ENCODE results near the gene ITGB2. TPM values are rescaled to one million over a fixed set of nuclear protein-coding genes. Genes with fewer than 3 reads are reported as not detected.

Gene ITGB2
- total RNA-seq, 6 donors from 2014 or later: 73.1 to 435 (median 149) TPM

GRCh38 chr21:44842721-44843445 is 77.8 kb downstream of the ITGB2 start:
- H3K27me3 ChIP-seq: no peaks in the 10 kb centered on the region
- no peak for DNase-seq
- H3K4me1 ChIP-seq: peaks cover 18 to 21% (median 20%) of the 10 kb centered on the region in 4 donors
- ATAC-seq (ENCODE audit: low FRiP score in 2 of 2): no peak
- TF ChIP-seq POLR2AphosphoS5 (IDR thresholded peaks at IDR 0.05): no peak
- no peak for TF ChIP-seq POLR2A (IDR thresholded peaks at IDR 0.05)
- TF ChIP-seq CTCF (IDR thresholded peaks at IDR 0.05): no peak
- no peak for TF ChIP-seq EP300 (IDR thresholded peaks at IDR 0.05)
- H3K4me3 ChIP-seq: no peak overlapping the region
- 87 to 89% methylated on average over 17 to 23 of the region's 23 CpGs for WGBS, 2 donors
- no peaks in the 10 kb centered on the region for H3K9me3 ChIP-seq
- no peak overlapping the region for H3K27ac ChIP-seq
- H3K36me3 ChIP-seq: no peaks in the 10 kb centered on the region

DNA sequence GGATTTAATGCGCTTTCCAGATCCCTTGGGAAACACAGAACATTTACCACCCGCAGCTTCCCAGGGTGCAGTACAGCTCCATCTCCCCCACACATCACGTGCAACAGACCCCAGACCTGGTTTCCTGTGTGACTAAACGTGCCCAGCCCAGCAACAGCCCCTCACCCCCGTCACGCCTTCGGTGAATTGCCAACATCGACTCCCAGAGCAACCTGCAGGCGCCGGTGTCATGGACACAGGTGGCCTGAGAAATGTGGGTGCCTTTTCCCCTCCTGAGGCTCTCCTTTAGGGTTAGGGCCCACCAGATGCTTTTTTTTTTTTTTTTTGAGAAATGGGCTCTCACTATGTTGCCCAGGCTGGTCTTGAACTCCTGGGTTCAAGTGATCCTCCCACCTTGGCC is 78.6 kb downstream of the ITGB2 start:
- H3K4me1 ChIP-seq: peaks cover 18 to 20% (median 19%) of the 10 kb centered on the region in 4 donors
- 78 to 81% methylated on average over 10 of the region's 10 CpGs for WGBS, 2 donors
- ATAC-seq (ENCODE audit: low FRiP score in 2 of 2) (no peak), DNase-seq (peak in 1 of 2 donors; percentile 41)
- no peaks in the 10 kb centered on the region for H3K36me3 ChIP-seq
- H3K27me3 ChIP-seq: no peaks in the 10 kb centered on the region
- H3K9me3 ChIP-seq: no peaks in the 10 kb centered on the region
- TF ChIP-seq POLR2AphosphoS5 (IDR thresholded peaks at IDR 0.05) (no peak), POLR2A (IDR thresholded peaks at IDR 0.05) (no peak), CTCF (IDR thresholded peaks at IDR 0.05) (no peak), EP300 (IDR thresholded peaks at IDR 0.05) (no peak)
- H3K27ac ChIP-seq: no peak overlapping the region
- no peak overlapping the region for H3K4me3 ChIP-seq

DNA sequence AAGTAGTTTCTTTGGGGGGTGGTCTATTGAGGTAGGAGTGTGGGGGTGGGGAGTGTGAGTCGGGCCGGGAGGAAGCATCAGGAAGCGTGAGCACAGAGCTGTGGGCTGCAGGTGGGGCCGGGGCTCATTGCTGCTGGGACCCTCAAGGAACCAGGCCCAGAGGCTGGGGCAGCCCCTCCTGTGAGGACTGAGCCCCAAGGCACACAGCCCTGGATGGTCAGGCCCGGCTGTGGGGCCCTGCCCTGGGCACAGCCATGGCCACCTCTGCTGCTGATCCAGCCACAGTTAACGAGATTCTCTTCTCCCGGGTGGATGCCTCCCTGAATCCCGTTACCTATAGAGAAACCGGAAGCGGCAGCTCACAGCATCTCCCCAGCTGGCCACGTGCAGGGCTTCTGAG is 79.9 kb downstream of the ITGB2 start:
- ATAC-seq (ENCODE audit: low FRiP score in 2 of 2): no peak
- Histone ChIP-seq H3K4me3 (no peak overlapping the region), H3K9me3 (no peaks in the 10 kb centered on the region), H3K27me3 (no peaks in the 10 kb centered on the region), H3K36me3 (no peaks in the 10 kb centered on the region), H3K4me1 (peaks cover 4 to 14% (median 9%) of the 10 kb centered on the region in 4 donors), H3K27ac (no peak overlapping the region)
- TF ChIP-seq CTCF (IDR thresholded peaks at IDR 0.05) (no peak), POLR2A (IDR thresholded peaks at IDR 0.05) (no peak), EP300 (IDR thresholded peaks at IDR 0.05) (no peak), POLR2AphosphoS5 (IDR thresholded peaks at IDR 0.05) (no peak)
- peak in 1 of 2 donors; percentile 47 for DNase-seq
- WGBS, 2 donors: 76 to 80% methylated on average over 4 to 11 of the region's 11 CpGs

GRCh38 chr21:44838951-44839350 is 81.7 kb downstream of the ITGB2 start:
- no peak overlapping the region for H3K27ac ChIP-seq
- H3K4me3 ChIP-seq: no peak overlapping the region
- no peaks in the 10 kb centered on the region for H3K36me3 ChIP-seq
- H3K4me1 ChIP-seq: peaks cover 0 to 7% (median 2%) of the 10 kb centered on the region in 4 donors
- no peaks in the 10 kb centered on the region for H3K9me3 ChIP-seq
- TF ChIP-seq EP300 (IDR thresholded peaks at IDR 0.05) (no peak), CTCF (IDR thresholded peaks at IDR 0.05) (no peak)
- H3K27me3 ChIP-seq: no peaks in the 10 kb centered on the region
- 93 to 97% methylated on average over 6 to 9 of the region's 9 CpGs for WGBS, 2 donors
- DNase-seq (no peak), ATAC-seq (ENCODE audit: low FRiP score in 2 of 2) (no peak)
